ENCODE measurements around the gene AFMID. TPM values are rescaled to one million over a fixed set of nuclear protein-coding genes. Genes with fewer than 3 reads are reported as not detected.

AFMID gene
- total and polyA plus RNA-seq, 3 donors from 2014 or later = 36.1 to 82.2 (median 59.4) TPM

DNA sequence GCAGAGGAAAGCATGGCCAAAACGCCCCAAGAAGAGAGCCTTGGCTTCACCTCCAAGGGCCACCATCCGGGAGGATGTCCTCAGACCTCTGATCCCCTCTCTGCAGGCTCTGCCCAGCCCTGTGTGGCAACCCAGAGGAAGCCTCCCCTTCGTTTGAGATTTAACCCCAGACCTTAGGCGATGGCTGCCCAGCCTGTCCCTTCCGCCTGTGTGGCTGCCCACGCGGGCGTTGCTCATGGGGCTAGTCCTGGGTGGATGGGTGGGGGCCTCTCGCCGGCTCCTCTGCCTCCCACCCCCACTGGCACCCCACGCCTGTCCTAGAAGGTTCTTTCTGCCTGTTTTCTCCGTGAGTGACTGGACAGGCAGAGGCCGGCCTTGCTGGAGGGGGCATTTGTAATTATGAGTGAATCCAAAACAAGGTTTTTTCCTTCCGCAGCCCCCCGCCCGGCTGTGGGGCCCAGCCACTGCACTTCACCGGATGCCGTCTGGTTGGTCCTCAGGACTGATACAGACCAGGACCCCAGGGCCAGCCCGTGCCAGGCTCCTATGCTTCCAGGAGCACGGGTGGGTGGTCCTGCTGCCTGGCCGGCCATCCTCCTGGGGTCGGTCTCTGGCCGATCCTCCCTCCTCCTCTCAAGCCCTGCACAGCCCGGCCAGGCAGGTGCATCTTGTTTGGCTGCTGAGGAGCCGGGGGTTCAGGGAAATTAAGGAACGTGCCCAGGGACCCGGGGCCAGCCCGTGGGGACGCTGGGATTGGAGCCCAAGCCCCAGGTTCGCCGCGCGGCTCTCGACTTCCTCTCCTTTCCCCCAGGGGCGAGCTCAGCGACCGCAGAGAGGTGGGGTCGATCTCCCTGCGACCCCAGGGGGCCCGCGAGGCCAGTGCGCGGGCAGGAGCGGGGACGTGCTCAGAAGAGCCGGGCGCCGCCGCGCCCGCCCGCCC lies 44.1 kb downstream of the AFMID start, which contains the start of gene TMEM235:
TMEM235 (plus strand) TSS at position 636 of the 940 bp plus-strand sequence. CDS start 393 bp downstream, outside the sequence.
- intact Hi-C loops (cut with DNase I; ENCODE audit: low total_unique reads) = no loop called here
- H3K9me3 ChIP-seq = no peaks in the 10 kb centered on the region
- no peak within 1 kb of the TSS for H3K27ac ChIP-seq
- H3K36me3 ChIP-seq (ENCODE audit: low read depth, missing control alignments) = no peaks in the 10 kb centered on the region
- no peaks in the 10 kb centered on the region for H3K27me3 ChIP-seq
- 26 to 43% methylated on average over 13 to 45 of the region's 52 CpGs for WGBS, 2 donors
- DNase-seq = no peak
- H3K4me3 ChIP-seq = peak within 1 kb of the TSS in 1 of 2 donors; percentile 20
- no peak for TF ChIP-seq POLR2A (IDR thresholded peaks at IDR 0.05)
- TF ChIP-seq, protein P1, sequence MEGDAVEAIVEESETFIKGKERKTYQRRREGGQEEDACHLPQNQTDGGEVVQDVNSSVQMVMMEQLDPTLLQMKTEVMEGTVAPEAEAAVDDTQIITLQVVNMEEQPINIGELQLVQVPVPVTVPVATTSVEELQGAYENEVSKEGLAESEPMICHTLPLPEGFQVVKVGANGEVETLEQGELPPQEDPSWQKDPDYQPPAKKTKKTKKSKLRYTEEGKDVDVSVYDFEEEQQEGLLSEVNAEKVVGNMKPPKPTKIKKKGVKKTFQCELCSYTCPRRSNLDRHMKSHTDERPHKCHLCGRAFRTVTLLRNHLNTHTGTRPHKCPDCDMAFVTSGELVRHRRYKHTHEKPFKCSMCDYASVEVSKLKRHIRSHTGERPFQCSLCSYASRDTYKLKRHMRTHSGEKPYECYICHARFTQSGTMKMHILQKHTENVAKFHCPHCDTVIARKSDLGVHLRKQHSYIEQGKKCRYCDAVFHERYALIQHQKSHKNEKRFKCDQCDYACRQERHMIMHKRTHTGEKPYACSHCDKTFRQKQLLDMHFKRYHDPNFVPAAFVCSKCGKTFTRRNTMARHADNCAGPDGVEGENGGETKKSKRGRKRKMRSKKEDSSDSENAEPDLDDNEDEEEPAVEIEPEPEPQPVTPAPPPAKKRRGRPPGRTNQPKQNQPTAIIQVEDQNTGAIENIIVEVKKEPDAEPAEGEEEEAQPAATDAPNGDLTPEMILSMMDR (IDR thresholded peaks at IDR 0.05) = no peak
- H3K4me1 ChIP-seq = no peaks in the 10 kb centered on the region

DNA sequence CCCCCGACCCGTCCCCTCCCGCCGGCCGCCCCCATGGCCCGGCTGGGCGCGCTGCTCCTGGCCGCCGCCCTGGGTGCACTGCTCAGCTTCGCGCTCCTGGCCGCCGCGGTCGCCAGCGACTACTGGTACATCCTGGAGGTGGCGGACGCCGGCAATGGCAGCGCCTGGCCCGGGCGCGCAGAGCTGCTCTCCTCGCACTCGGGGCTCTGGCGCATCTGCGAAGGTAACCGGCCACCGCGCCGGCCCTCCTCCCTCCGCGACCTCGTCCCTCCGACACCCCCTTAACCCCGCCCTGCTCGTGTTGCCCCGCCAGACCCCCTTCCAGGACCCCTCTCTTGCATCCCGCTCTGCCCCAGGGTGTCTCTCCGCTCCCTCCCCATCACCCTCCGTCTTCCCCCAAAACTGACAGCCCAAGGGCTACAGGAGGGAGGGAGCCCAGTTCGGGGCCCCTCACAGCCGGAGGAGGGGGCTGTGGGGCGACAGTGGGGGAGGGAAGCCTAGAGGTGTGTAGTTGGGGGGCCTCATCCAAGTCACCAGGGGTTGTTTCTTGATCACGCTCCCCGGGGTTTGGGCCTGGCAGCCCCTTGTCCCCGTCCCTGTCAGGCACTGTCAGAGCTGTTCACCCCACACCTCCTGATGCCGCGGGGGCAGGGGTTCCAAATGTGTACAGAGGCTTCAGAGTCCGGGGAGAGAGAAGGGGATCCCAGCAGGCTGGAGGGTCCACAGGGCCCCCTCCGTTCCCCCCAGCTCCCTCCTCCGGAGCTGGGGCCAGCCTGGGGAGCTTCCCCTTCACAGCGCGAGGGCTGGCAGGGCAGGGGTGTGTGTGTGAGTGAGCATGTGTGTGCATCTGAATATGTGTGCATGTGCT lies 45.1 kb downstream of the AFMID start:
- H3K27me3 ChIP-seq = no peaks in the 10 kb centered on the region
- no peaks in the 10 kb centered on the region for H3K9me3 ChIP-seq
- no peak for TF ChIP-seq POLR2A (IDR thresholded peaks at IDR 0.05)
- TF ChIP-seq, protein P1 (IDR thresholded peaks at IDR 0.05) = no peak
- intact Hi-C loops (cut with DNase I; ENCODE audit: low total_unique reads) = no loop called here
- H3K27ac ChIP-seq = no peak overlapping the region
- 21 to 26% methylated on average over 21 to 38 of the region's 55 CpGs for WGBS, 2 donors
- no peak for DNase-seq
- H3K4me1 ChIP-seq = peaks cover under 1% of the 10 kb centered on the region
- H3K36me3 ChIP-seq (ENCODE audit: low read depth, missing control alignments) = no peaks in the 10 kb centered on the region
- peak overlapping the region in 1 of 2 donors; percentile 20 for H3K4me3 ChIP-seq

DNA sequence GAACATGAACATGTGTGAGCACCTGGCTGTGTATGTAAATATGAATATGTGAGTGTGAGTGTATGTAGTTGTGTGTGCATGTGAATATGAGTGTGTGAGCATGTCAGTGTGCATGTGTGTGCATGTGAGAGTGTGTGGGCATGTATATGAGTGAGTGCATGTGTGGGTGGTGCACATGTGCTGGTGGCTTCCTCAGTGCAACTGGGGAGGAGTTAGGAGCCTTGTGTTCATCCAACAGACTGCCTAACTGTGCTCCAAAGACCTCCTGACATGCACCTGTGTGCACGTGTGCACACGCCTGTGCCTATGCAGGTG lies 45.7 kb downstream of the AFMID start:
- 84% methylated on average over 2 of the region's 2 CpGs; no CpG with 5 or more reads in 1 of the 2 donors for WGBS, 2 donors
- intact Hi-C loops (cut with DNase I; ENCODE audit: low total_unique reads) = no loop called here

DNA sequence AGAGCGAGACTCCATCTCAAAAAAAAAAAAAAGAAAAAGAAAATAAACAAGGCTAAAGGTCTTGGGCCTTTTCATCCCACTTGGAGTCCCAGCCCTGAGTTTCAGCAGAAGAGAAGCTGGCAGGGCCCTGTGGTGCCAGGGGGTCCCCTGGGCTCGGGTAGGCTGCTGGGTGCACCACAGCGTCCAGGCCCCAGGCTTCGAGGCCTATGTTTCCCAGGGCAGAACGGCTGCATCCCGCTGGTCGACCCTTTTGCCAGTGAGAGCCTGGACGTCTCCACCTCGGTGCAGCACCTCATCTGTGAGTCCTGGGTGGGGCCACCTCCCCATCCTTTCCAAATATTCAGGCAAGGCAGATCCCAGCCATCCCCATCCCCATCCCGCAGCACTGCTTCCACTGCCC lies 46.5 kb downstream of the AFMID start:
- no peak for DNase-seq
- intact Hi-C loops (cut with DNase I; ENCODE audit: low total_unique reads) = no loop called here
- TF ChIP-seq POLR2A (IDR thresholded peaks at IDR 0.05) = no peak
- TF ChIP-seq, protein P1 (IDR thresholded peaks at IDR 0.05) = no peak
- H3K27ac ChIP-seq = no peak overlapping the region
- no peaks in the 10 kb centered on the region for H3K27me3 ChIP-seq
- no peaks in the 10 kb centered on the region for H3K36me3 ChIP-seq (ENCODE audit: low read depth, missing control alignments)
- H3K4me3 ChIP-seq = no peak overlapping the region
- H3K9me3 ChIP-seq = no peaks in the 10 kb centered on the region
- WGBS, 2 donors = 77 to 97% methylated on average over 10 of the region's 10 CpGs
- H3K4me1 ChIP-seq = peaks cover 6% of the 10 kb centered on the region

More for the DNA sequence above, 45.7 kb downstream of the AFMID start:
- no peak for DNase-seq
- no peak overlapping the region for H3K27ac ChIP-seq
- no peaks in the 10 kb centered on the region for H3K36me3 ChIP-seq (ENCODE audit: low read depth, missing control alignments)
- H3K9me3 ChIP-seq = no peaks in the 10 kb centered on the region
- H3K27me3 ChIP-seq = no peaks in the 10 kb centered on the region
- no peak overlapping the region for H3K4me3 ChIP-seq
- TF ChIP-seq, protein P1 (IDR thresholded peaks at IDR 0.05) = no peak
- no peak for TF ChIP-seq POLR2A (IDR thresholded peaks at IDR 0.05)
- peaks cover 6% of the 10 kb centered on the region for H3K4me1 ChIP-seq
